Measurements from ENCODE around the gene HMGXB4.

DNA sequence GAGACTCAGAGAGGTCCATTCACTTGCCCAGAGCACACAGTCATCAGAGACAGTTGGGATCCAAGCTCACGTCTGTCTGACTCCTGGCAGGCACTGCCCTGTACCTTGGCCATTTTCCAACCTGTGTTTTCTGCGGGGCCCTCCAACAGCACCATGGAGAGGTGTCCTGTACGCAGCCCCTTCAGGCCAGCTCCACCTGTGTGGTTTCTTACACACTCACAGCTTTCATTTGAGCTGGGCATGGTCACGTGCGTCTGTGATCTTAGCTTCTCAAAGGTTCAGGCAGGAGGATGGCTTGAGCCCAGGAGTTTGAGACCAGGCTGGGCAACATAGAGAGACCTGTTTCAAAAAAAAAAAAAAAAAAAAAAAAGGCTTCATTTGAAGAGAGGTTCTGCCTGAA lies 66.8 kb downstream of the HMGXB4 start:
- TF ChIP-seq CTCF (IDR thresholded peaks at IDR 0.05; ENCODE audit: borderline replicate concordance, extremely low read depth, low read length, poor library complexity, severe bottlenecking) (no peak), EZH2 (IDR thresholded peaks at IDR 0.05; ENCODE audit: borderline replicate concordance, low read depth, low read length, severe bottlenecking) (no peak)

All from DND-41 (cell line).